ENCODE data around the gene GRB14.
"Not testable (repeated sequence)": the region's sequence is repeated elsewhere in the genome, so short reads cannot be mapped to it uniquely, and the experiment has no call there.

Gene GRB14

DNA sequence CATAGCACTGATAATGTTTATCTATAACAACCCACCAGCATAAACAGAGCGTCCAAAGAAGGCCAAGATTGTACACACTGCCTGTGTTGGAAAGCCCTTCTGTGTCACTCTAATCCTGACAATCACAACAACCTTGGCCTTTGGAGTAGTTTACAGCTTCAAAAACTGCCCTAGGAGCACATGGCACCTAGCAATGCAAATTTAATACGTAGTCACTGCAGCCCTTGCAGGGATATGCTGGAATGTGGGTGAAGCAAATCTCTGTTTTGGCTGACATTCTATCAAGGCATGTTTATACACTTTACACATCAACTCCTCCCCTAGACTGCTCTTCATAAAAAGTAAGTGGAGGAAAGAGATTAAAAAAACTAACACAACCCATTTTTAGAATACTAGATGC lies 66.8 kb downstream of the GRB14 start:
- DNase-seq = no peak

GRCh38 chr2:164551519-164551918 lies 69.8 kb downstream of the GRB14 start:
- no peak for DNase-seq

DNA sequence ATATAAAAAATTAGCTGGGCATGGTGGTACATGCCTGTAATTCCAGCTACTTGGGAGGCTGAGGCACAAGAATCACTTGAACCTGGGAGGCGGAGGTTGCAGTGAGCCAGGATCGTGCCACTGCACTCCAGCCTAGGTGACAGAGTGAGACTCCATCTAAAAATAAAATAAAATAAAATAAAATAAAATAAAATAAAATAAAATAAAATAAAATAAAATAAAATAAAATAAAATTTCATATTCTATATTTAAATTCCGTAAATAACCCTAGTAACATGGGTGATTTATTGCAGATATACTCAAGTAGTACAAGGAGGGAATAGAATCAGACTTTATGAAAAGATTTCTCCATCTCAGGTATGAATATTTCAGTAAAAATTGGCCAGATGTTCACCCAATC lies 71.6 kb downstream of the GRB14 start:
- not testable (repeated sequence) for DNase-seq

GRCh38 chr2:164545484-164545883 lies 75.8 kb downstream of the GRB14 start:
- no peak for DNase-seq

GRCh38 chr2:164542581-164543021 lies 78.7 kb downstream of the GRB14 start:
- DNase-seq = peak; percentile 12

GRCh38 chr2:164538240-164538866 lies 82.9 kb downstream of the GRB14 start:
- DNase-seq = peak; percentile 3

- no peak for DNase-seq
Measured at GRCh38 chr2:164535280-164536025, 85.8 kb downstream of the GRB14 start.

- no peak for DNase-seq
Measured at GRCh38 chr2:164530464-164530863, 90.8 kb downstream of the GRB14 start.

GRCh38 chr2:164523726-164524125 lies 97.6 kb downstream of the GRB14 start:
- DNase-seq = no peak

- no peak for DNase-seq
Measured at GRCh38 chr2:164523009-164523408, 98.3 kb downstream of the GRB14 start.

DNA sequence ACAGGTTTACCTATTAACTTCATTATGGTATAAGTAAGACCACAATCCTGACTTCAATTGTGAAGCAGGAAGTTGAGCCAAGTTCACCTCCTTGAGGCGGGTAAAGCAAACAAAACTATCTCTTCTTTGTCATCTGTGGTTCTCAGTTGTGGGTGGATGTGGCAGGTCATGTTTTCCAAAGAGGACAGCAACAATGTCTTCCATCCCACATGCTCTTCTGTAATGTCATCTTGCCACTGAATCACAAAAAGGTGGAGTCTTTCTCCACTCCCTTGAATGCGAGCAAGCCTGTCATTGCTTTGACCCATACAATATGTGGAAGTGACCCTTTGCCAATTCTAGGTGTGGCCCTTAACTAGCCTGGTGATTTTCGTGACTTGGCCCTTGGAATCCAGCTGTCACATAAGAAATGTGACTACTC lies 98.7 kb downstream of the GRB14 start:
- no peak for DNase-seq

- DNase-seq = no peak
Measured at GRCh38 chr2:164515734-164516133, 105.5 kb downstream of the GRB14 start.

GRCh38 chr2:164515030-164515429 lies 106.3 kb downstream of the GRB14 start:
- DNase-seq = no peak

- peak; percentile 41 for DNase-seq
Measured at GRCh38 chr2:164514491-164514890, 106.8 kb downstream of the GRB14 start.

DNA sequence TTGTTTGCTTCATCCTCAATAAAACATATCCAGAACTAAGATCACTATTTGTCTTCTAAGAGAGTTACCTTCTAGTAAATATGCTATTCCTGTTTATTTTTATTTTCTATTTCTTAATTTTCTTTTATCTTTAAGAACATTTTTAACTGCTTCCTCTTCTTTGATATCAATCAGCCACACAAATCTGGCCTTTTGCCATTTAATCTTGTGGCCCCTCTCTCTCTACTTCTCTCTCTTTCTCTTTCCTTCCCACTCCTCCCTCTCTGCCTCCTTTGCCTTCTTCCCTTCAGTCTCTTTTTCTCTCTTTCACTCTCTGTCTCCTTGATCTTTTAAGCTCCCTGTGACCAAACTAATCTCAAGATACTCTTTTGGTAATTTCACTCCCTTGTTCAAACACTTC lies 108.4 kb downstream of the GRB14 start:
- DNase-seq = no peak

- DNase-seq = no peak
Measured at GRCh38 chr2:164511738-164512137, 109.5 kb downstream of the GRB14 start.

DNA sequence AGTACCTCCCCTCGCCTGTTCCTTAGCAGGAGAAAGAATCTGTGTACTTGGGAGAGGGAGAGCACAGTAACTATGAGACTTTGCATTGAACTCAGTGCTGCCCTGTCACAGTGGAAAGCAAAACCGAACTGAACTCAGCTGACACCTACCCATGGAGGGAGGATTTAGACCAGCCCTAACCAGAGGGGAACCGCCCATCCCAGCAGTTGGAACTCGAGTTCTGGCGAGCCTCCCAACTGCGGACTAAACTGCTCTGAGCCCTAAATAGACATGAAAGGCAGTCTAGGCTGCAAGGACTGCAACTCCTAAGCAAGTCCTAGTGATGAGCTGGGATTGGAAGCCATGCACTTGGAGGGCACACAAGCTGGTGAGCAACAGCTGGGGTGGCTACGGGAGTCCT lies 110.4 kb downstream of the GRB14 start:
- DNase-seq = no peak

- no peak for DNase-seq
Measured at GRCh38 chr2:164509137-164509877, 112.0 kb downstream of the GRB14 start.

DNA sequence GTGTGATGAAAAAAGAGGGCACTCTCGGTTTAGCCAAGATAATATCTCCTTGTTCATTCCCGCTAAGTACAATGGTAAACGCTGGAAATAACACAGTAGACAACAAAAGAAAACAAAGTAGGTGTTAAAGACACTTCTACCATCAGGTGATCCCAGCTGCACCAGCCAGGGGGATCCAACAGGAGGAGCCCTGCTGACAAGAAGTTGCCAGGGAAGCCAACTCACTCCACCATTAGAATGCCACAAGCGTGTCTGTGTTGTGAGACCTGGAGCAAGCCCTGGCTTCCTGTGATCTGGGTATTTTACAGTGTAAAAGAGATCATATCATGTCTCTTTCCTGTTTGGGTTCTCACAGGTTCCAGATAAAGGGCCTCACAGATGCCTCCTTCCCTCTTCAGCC lies 117.0 kb downstream of the GRB14 start:
- DNase-seq = no peak

GRCh38 chr2:164498836-164499235 lies 122.4 kb downstream of the GRB14 start:
- no peak for DNase-seq

- DNase-seq = no peak
Measured at GRCh38 chr2:164496881-164497280, 124.4 kb downstream of the GRB14 start.

DNA sequence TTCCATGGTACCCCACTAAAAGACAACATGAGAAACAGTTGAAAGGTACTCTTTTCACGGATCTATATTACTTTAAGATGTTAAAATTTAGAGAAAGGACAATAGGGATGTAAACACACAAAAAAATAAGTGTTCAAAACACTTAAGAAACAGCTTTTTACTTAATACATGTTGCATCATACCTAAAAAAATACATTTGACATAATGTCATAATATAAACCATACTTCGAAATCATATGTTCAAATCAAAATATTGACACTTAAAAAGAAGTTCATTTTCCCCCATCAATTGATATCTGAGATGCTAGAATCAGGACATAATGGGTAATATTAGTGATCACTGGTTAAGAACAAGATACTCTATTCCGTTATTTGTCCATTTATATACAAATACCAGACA lies 124.9 kb downstream of the GRB14 start:
- DNase-seq = no peak

GRCh38 chr2:164495491-164496223 lies 125.6 kb downstream of the GRB14 start:
- DNase-seq = no peak

Data from T1000 (cell line).